ENCODE data around the gene CSRP1.
"Not testable (repeated sequence)": the region's sequence is repeated elsewhere in the genome, so short reads cannot be mapped to it uniquely, and the experiment has no call there.

Gene CSRP1

DNA sequence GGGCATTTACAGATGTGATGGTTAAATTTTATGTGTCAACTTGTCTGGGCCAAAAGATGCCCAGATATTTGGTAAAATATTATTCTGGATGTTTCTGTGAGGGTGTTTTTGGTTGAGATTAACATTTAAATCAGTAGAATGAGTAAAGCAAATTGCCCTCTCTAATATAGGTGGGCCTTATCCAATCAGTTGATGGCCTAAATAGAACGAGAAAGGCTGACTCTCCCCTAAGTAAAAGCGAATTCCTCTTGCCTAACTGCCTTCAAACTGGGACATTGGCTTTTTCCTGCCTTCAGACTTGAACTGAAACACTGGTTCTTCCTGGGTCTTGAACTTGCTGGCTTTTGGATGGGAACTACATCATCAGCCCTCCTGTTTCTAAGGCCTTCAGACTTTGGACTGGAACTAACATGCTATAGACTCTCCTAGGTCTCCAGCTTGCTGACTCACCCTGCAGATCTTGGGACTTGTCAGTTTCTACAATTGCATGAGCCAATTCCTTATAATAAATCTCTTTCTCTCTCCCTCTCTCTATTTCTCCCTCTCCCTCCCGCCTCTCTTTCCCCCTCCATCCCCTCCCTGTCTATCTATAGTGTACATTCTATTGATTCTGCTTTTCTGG lies 21.8 kb upstream of the CSRP1 start:
- no peaks in the 10 kb centered on the region for H3K36me3 ChIP-seq (replicated peaks)
- no peak overlapping the region for H3K4me3 ChIP-seq (ENCODE audit: low read depth, low read length)
- H3K27ac ChIP-seq: no peak overlapping the region
- in situ Hi-C loops (cut with HindIII; ENCODE audit: low pct_ligation_motif_present, low sequenced_read_pairs): no loop called here
- DNase-seq: no peak
- TF ChIP-seq, protein P1, sequence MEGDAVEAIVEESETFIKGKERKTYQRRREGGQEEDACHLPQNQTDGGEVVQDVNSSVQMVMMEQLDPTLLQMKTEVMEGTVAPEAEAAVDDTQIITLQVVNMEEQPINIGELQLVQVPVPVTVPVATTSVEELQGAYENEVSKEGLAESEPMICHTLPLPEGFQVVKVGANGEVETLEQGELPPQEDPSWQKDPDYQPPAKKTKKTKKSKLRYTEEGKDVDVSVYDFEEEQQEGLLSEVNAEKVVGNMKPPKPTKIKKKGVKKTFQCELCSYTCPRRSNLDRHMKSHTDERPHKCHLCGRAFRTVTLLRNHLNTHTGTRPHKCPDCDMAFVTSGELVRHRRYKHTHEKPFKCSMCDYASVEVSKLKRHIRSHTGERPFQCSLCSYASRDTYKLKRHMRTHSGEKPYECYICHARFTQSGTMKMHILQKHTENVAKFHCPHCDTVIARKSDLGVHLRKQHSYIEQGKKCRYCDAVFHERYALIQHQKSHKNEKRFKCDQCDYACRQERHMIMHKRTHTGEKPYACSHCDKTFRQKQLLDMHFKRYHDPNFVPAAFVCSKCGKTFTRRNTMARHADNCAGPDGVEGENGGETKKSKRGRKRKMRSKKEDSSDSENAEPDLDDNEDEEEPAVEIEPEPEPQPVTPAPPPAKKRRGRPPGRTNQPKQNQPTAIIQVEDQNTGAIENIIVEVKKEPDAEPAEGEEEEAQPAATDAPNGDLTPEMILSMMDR (IDR thresholded peaks at IDR 0.05; ENCODE audit: low read depth, low read length, missing control alignments): no peak
- no peaks in the 10 kb centered on the region for H3K27me3 ChIP-seq (replicated peaks)

DNA sequence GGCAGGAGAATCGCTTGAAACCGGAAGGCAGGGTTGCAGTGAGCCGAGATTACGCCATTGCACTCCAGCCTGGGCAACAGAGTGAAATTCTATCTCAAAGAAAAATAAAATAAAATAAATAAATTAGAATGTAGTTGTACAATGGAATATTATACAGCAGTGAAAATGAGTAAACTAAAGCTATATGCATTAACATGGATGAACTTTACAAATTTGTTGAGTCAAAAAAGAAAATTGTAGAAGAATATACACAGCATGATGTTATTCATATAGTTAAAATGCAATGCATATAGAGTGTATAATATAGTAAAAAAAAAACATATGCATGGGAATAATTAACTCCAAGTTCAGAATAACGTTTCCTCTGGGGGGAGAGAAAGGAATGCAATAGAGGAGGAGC lies 21.0 kb upstream of the CSRP1 start:
- H3K27ac ChIP-seq: no peak overlapping the region
- no peak for DNase-seq
- in situ Hi-C loops (cut with HindIII; ENCODE audit: low pct_ligation_motif_present, low sequenced_read_pairs): no loop called here
- no peaks in the 10 kb centered on the region for H3K36me3 ChIP-seq (replicated peaks)
- no peaks in the 10 kb centered on the region for H3K27me3 ChIP-seq (replicated peaks)
- TF ChIP-seq, protein P1 (IDR thresholded peaks at IDR 0.05; ENCODE audit: low read depth, low read length, missing control alignments): no peak
- H3K4me3 ChIP-seq (ENCODE audit: low read depth, low read length): no peak overlapping the region

DNA sequence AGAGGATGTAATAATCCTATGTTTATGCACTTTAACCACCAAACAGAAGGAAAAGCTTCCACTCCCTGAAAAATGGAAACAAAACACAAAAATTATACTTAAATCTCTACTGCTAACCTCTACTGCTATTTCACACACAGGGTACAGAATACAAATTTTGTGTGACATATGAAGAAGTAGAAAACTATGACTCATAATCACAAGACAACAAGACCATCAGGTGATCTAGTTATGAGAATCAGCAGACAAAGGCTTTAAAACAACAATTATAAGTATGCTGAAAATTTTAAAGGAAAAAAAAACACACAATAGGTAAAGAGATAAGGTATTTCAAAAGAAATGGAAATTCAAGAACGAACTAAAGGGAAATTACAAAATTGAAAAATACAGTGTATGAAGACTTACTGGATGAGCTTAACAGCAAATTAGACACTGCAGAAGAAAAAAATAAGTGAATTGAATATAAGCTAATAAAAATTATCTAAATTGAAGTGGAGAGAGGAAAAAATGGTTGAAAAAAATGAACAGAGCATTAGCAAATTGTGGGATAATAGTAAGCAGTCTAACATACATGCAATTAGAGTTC lies 18.4 kb upstream of the CSRP1 start:
- in situ Hi-C loops (cut with HindIII; ENCODE audit: low pct_ligation_motif_present, low sequenced_read_pairs): no loop called here
- no peak for DNase-seq

DNA sequence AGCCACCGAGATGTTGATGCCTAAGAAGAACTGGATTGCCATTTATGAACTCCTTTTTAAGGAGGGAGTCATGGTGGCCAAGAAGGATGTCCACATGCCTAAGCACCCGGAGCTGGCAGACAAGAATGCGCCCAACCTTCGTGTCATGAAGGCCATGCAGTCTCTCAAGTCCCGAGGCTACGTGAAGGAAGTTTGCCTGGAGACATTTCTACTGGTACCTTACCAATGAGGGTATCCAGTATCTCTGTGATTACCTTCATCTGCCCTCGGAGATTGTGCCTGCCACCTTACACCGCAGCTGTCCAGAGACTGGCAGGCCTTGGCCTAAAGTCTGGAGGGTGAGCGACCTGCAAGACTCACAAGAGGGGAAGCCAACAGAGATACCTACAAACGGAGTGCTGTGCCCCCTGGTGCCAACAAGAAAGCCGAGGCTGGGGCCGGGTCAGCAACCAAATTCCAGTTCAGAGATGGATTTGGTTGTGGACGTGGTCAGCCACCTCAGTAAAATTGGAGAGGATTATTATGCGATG lies 13.2 kb upstream of the CSRP1 start:
- H3K27me3 ChIP-seq (replicated peaks); in situ Hi-C loops (cut with HindIII; ENCODE audit: low pct_ligation_motif_present, low sequenced_read_pairs): not testable (repeated sequence)

More for the DNA sequence above, 18.4 kb upstream of the CSRP1 start:
- no peak overlapping the region for H3K4me3 ChIP-seq (ENCODE audit: low read depth, low read length)
- H3K36me3 ChIP-seq (replicated peaks): no peaks in the 10 kb centered on the region
- TF ChIP-seq, protein P1 (IDR thresholded peaks at IDR 0.05; ENCODE audit: low read depth, low read length, missing control alignments): no peak
- H3K27ac ChIP-seq: no peak overlapping the region
- H3K27me3 ChIP-seq (replicated peaks): no peaks in the 10 kb centered on the region

DNA sequence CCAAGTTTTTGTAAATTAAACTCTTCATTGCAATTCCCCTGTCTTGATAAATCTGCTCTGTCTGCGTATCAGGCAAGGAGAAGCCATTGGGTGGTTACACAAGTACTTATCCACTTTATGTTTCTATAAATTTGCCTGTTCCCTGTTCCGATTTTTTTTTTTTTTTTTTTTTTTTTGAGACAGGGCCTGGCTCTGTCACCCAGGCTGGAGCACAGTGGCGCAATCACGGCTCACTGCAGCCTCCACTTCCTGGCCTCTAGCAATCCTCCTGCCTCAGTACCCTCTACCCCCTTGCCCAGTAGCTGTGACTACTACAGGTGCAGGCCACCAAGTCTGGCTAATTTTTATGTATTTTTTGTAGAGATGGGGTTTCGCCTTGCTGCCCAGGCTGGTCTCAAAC lies 11.1 kb upstream of the CSRP1 start:
- Histone ChIP-seq H3K27me3 (replicated peaks) (no peaks in the 10 kb centered on the region), H3K36me3 (replicated peaks) (no peaks in the 10 kb centered on the region), H3K4me3 (ENCODE audit: low read depth, low read length) (no peak overlapping the region), H3K27ac (no peak overlapping the region)
- in situ Hi-C loops (cut with HindIII; ENCODE audit: low pct_ligation_motif_present, low sequenced_read_pairs): loop anchor here (10.0 kb wide), 1 partner anchor 83 kb away; no protein-coding TSS in a partner anchor
- DNase-seq: no peak
- TF ChIP-seq, protein P1 (IDR thresholded peaks at IDR 0.05; ENCODE audit: low read depth, low read length, missing control alignments): no peak

More for the DNA sequence above, 13.2 kb upstream of the CSRP1 start:
- H3K4me3 ChIP-seq (ENCODE audit: low read depth, low read length); H3K27ac ChIP-seq; H3K36me3 ChIP-seq (replicated peaks); DNase-seq: not testable (repeated sequence)

DNA sequence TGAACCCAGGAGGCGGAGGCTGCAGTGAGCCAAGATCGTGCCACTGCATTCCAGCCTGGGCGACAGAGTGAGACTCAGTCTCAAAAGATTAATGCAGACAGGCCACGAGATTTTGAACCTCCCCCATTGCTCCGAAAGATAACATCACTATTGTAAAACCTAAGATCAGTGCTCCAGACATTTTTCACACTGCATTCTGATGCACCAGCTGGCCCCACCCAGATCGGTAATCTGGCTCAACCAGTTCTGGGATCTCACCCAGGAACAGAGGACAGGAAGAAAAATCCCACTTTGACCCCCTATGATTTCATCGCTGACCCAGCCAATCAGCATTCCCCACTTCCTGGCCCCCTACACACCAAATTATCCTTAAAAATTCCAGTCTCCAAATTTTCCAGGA lies 10.7 kb upstream of the CSRP1 start:
- DNase-seq: no peak
- TF ChIP-seq, protein P1 (IDR thresholded peaks at IDR 0.05; ENCODE audit: low read depth, low read length, missing control alignments): no peak
- Histone ChIP-seq H3K27ac (no peak overlapping the region), H3K27me3 (replicated peaks) (no peaks in the 10 kb centered on the region), H3K36me3 (replicated peaks) (no peaks in the 10 kb centered on the region), H3K4me3 (ENCODE audit: low read depth, low read length) (no peak overlapping the region)
- in situ Hi-C loops (cut with HindIII; ENCODE audit: low pct_ligation_motif_present, low sequenced_read_pairs): loop anchor here (10.0 kb wide), 1 partner anchor 83 kb away; no protein-coding TSS in a partner anchor
